Calu3 (cell line): ENCODE data around the gene PCDHGA5. TPM values are rescaled to one million over a fixed set of nuclear protein-coding genes. Genes with fewer than 3 reads are reported as not detected.
"Not testable (repeated sequence)": the region's sequence is repeated elsewhere in the genome, so short reads cannot be mapped to it uniquely, and the experiment has no call there.

ENCODE experiments used
- BruUV-seq: library from RNA; stranded (reverse); fragments of 400-500 nt; replicated peaks from 2 replicates; lab custom pipeline; 2021; lab: Mats Ljungman, UMichigan
- CTCF ChIA-PET: fragments of 300-600 bp; sonication (Branson Sonifier 250); formaldehyde crosslinking; loops from one replicate; lab custom pipeline; 2022; ENCODE audit warnings: antibody characterized with exemption; lab: Charles Lee
- DNase-seq: peaks from one replicate; pipeline ENCODE4 v3.0.0; 2022
- H3K27ac Mint-ChIP-seq: one replicate; pipeline ENCODE4 v1.8.0; 2022; ENCODE audit warnings: mixed read lengths; ENCODE audit not compliant: unreplicated experiment
- H3K27me3 Mint-ChIP-seq: one replicate; pipeline ENCODE4 v1.8.0; 2022; ENCODE audit warnings: mixed read lengths; ENCODE audit not compliant: unreplicated experiment
- H3K36me3 Mint-ChIP-seq: one replicate; pipeline ENCODE4 v1.8.0; 2022; ENCODE audit warnings: mild to moderate bottlenecking, moderate library complexity, mixed read lengths; ENCODE audit not compliant: insufficient read depth, unreplicated experiment
- H3K4me1 Mint-ChIP-seq: one replicate; pipeline ENCODE4 v1.8.0; 2022; ENCODE audit warnings: mild to moderate bottlenecking, low read depth, mixed read lengths; ENCODE audit not compliant: unreplicated experiment
- H3K4me3 Mint-ChIP-seq: one replicate; pipeline ENCODE4 v1.8.0; 2022; ENCODE audit warnings: mild to moderate bottlenecking, low read depth, moderate library complexity, mixed read lengths; ENCODE audit not compliant: unreplicated experiment
- H3K9me3 Mint-ChIP-seq: one replicate; pipeline ENCODE4 v1.8.0; 2022; ENCODE audit warnings: low read depth, mixed read lengths; ENCODE audit not compliant: unreplicated experiment
- CTCF ChIP-seq: fragments of 200-600 bp; IDR thresholded peaks from one replicate; pipeline ENCODE4 v1.8.0; 2022; ENCODE audit warnings: antibody characterized with exemption; ENCODE audit not compliant: unreplicated experiment
- intact Hi-C: fragments of 100-400 bp; cut with micrococcal nuclease; formaldehyde crosslinking; loops from one replicate; pipeline ENCODE4 v1.10.0; 2022; ENCODE audit not compliant: unreplicated experiment
- total RNA-seq: library from RNA; stranded (reverse); gene quantifications from 2 replicates; pipeline ENCODE4 v1.2.3, GENCODE V29; 2022

The PCDHGA5 gene
- total RNA-seq, 1 experiment from 2014 or later = 0.12 TPM

- H3K27me3 Mint-ChIP-seq = no peaks in the 10 kb centered on the region
- TF ChIP-seq CTCF = no peak
- no peak within 1 kb of the TSS for H3K27ac Mint-ChIP-seq
- H3K4me1 Mint-ChIP-seq = no peaks in the 10 kb centered on the region
- DNase-seq = no peak
- CTCF ChIA-PET = interaction anchor here (0.9 to 1.8 kb wide), 2 partner anchors 10 to 234 kb away, joined by 3 to 5 read pairs; partner anchors contain the start of gene TAF7
- intact Hi-C loops = no loop called here
- H3K36me3 Mint-ChIP-seq = no peaks in the 10 kb centered on the region
- H3K4me3 Mint-ChIP-seq = no peak within 1 kb of the TSS
- no TSS peak for BruUV-seq
- H3K9me3 Mint-ChIP-seq = peaks cover 8% of the 10 kb centered on the region
Observed at GRCh38 chr5:141330299-141331080, 33.5 kb upstream of the PCDHGA5 start, which contains the start of gene PCDHGA1. Gene PCDHGA1, plus strand, starts transcription at chr5:141330514.

GRCh38 chr5:141332571-141332970 lies 31.4 kb upstream of the PCDHGA5 start:
- H3K27me3 Mint-ChIP-seq, DNase-seq, H3K4me1 Mint-ChIP-seq, H3K27ac Mint-ChIP-seq, H3K36me3 Mint-ChIP-seq, intact Hi-C loops, H3K4me3 Mint-ChIP-seq, CTCF ChIA-PET, BruUV-seq: not testable (repeated sequence)
- peaks cover 12% of the 10 kb centered on the region for H3K9me3 Mint-ChIP-seq

- Mint-ChIP-seq H3K9me3 (peaks cover 23% of the 10 kb centered on the region), H3K36me3 (no peaks in the 10 kb centered on the region), H3K4me1 (no peaks in the 10 kb centered on the region), H3K27me3 (no peaks in the 10 kb centered on the region), H3K4me3 (no peak within 1 kb of the TSS), H3K27ac (no peak within 1 kb of the TSS)
- BruUV-seq = no TSS peak
- no peak for TF ChIP-seq CTCF
- DNase-seq = no peak
- intact Hi-C loops = no loop called here
- CTCF ChIA-PET = interaction anchor here (0.6 kb wide), 1 partner anchor 10 kb away, joined by 3 read pairs; no protein-coding TSS in a partner anchor
Observed at GRCh38 chr5:141338538-141339306, 25.2 kb upstream of the PCDHGA5 start, which contains the start of gene PCDHGA2. Gene PCDHGA2, plus strand, starts transcription at chr5:141338760.

GRCh38 chr5:141340781-141341354 lies 23.1 kb upstream of the PCDHGA5 start:
- CTCF ChIA-PET, H3K27ac Mint-ChIP-seq, BruUV-seq, DNase-seq, H3K27me3 Mint-ChIP-seq, H3K36me3 Mint-ChIP-seq, H3K4me3 Mint-ChIP-seq, H3K4me1 Mint-ChIP-seq, intact Hi-C loops: not testable (repeated sequence)
- peaks cover 27% of the 10 kb centered on the region for H3K9me3 Mint-ChIP-seq

GRCh38 chr5:141342773-141343172 lies 21.2 kb upstream of the PCDHGA5 start:
- Mint-ChIP-seq H3K27me3 (no peaks in the 10 kb centered on the region), H3K4me3 (no peak overlapping the region), H3K4me1 (no peaks in the 10 kb centered on the region), H3K9me3 (peaks cover 27% of the 10 kb centered on the region), H3K27ac (no peak overlapping the region), H3K36me3 (no peaks in the 10 kb centered on the region)
- intact Hi-C loops = no loop called here
- no TSS peak for BruUV-seq
- CTCF ChIA-PET = no interaction called here
- DNase-seq = no peak
- no peak for TF ChIP-seq CTCF
